NCI-H1105 (cell line): Measurements from ENCODE around the gene HOXB8.

Source experiments
- DNase-seq: peaks from one replicate; lab custom pipeline; 2025; lab: John Stamatoyannopoulos, UW

The HOXB8 gene

DNA sequence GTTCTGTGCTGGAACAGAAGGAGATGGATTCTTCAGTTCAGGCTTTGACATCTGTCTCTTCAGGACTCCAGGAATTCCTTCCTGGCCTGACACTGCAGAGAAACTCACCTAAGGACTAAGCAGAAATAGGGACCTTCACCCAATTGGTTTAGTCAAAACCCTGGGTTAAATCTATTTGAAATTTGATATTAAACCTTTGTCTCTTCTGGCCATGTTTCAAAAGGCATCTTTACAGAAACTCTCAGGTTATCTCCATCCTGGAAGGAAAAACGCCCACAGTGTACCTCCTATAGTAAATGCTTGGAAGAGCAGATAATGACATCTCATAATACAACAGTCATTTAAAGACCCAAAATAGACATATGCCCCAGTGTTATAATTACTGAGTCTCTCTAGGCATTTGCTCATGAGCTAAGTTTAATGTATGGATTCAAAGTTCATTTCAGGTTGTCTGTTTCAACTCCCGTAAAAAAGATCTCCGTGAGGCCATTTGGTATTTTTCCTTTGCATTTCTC lies 31.3 kb downstream of the HOXB8 start:
- no peak for DNase-seq

DNA sequence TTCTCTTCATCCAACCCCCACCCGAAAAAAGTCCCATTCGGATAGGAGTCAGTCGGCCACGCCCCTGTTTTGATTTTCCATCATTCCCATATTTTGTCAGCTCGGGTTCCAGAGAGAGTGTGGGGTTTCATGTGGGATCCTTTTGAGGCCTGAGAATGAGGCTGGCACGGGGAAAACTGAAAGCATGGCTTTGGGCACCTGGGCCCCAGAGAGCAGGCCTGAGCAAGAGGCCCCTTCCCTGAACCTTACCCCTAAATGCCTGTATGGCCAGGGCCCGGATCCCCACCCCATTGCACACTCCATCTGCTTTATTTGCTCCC lies 32.4 kb downstream of the HOXB8 start:
- DNase-seq, result no peak

DNA sequence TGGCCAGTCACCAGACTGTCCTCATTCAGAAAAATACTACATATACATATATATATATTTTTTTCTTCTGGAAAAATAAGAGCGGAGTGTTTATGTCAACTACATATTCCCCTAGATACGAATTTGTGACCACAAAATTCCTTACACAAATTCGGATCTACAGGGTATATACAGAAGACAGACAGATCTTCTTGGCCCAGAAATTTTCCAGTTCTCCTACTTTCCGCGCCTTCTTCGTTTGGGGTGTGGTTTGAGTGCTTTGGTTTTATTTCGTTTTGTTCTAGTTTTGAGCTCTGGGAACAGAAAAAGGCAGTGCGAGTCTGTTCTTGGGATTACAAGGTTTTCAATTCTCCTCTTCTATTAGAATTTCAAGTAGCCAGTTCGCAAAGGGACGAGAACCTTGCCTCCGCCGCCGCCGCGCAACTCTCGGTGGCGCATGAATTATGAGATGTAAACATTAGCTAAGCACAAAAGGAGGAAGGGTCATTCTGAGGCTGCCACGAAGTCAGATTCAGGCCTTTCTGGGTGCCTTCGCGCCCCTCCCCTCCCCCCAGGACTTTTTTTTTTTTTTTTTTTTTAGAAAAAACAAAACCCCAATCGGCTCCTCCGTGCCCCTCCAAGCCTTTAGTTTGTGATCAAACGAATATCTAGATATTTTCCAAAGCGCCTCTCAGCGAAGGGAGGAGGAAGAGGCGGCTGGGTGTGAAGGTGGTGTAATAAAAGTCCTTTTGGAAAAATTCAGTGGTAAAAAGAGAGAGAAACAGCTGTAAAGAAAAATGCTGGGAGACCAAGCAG lies 35.1 kb downstream of the HOXB8 start:
- no peak for DNase-seq

DNA sequence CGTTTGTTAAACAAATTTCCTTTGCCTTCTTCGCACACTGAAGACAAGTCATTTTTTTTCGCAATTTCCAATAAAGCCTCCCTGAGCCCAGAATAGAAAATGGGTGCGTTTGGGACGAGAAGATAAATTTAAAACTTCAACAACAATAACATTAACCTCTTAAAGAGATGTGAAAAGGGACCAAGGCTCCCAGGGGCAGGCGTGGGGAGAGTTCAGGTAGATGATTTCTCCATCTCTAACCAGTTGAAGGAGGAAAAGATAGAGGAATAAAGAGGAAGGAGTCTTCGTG lies 35.7 kb downstream of the HOXB8 start:
- DNase-seq, result no peak

DNA sequence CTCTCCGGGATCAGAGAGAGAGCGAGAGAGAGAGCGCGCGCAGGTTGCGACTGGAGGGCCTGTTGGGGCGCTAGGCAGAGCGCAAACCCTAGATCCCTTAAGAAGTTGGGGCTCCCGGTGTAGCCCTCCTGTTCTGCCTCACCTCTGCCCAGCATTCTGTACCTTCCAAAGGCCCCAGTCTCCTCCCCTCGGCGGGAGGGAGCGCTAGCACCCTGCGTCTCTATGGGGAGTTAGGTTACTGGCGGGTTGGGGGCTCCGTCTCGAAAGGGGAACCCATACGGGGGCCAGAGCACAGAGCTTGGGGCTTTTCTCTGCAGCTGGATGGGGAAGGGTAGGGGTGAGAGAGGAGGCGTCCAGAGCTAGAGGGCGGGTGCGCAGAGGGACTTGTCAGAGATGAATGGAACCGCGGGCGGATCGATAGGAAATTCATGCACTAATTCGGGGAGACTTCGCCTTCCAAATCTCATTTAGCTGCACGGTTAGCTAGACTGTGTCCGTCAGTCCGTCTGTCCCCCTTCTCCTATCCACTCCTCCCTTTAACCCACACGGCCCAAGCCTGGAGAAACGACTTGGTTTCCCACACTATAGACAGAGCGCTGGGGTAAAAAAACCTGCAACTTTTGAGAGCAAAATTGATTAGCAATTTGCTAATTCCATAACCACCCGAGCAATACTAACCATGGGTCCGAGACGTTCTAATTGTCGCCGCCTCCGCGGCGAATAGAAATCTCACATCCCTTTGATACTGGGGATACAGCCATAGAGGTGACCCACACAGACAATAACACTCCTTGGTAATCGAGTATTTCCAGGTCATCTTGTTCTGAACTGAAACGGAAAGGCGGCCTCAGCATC lies 36.2 kb downstream of the HOXB8 start:
- DNase-seq, result no peak

DNA sequence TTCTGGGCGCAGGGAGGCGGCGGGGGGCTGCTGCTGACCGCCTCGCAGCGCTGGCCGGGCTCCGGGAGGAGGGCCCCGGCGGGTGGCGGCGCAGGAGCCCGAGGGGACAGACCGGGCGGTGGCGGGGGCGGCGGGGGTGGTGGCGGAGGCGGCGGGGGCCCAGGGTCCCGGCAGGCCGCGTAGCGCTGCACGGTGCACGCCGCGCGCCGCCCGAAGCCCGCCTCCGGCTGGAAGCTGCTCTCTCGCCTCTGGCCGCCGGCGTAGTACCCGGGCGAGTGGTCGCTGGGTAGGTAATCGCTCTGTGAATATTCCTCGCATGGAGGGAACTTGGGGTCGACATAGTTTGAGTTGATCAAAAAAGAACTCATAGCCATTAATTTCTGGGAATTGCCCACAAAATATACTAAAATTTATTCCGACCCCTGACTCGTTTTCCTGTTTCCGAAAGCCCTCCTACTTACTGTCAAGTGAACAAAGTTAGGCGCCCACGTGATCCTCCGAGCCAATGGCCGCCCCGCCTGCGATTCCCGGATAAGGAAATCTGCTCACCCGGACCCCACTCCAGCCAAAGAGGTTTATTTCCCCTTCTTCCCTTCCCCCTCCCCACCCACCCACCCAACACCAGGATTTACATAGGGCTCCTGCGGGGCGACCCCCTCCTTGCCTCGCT lies 37.0 kb downstream of the HOXB8 start, which contains the start of gene HOXB4:
TSS of gene HOXB4 (minus strand) at position 405 of the 670 bp plus-strand sequence. CDS start at position 374, 31 bp downstream.
- peak; percentile 62 for DNase-seq

DNA sequence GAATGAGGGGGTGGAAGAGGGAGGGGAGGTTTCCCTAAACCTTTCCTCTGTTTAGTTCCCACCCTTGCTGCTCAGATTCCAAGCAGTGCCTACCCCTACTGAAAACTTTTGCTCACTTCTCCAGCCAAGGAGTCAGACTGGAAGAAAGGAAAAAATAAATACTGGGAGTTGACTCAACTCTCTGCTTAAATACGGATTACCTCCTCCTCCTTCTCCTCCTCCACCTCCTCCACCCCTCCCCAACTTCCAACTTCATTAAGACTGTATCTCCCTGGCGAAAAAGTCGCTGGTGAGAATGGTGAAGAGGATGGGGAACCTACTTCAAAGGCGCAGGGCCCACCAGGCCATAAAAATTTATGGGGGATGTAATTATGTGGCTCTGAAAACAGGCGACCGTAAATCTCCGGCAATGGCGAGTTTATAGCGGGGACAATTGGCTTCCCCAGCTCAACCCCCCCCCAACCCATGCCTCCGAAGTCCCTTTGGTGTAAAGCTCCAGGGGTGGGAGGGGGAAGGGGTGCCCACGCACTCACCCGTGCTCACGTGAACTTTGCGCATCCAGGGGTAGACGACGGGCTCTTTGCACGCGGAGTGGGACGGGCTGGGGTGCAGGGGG lies 37.7 kb downstream of the HOXB8 start:
- peak; percentile 19 for DNase-seq

DNA sequence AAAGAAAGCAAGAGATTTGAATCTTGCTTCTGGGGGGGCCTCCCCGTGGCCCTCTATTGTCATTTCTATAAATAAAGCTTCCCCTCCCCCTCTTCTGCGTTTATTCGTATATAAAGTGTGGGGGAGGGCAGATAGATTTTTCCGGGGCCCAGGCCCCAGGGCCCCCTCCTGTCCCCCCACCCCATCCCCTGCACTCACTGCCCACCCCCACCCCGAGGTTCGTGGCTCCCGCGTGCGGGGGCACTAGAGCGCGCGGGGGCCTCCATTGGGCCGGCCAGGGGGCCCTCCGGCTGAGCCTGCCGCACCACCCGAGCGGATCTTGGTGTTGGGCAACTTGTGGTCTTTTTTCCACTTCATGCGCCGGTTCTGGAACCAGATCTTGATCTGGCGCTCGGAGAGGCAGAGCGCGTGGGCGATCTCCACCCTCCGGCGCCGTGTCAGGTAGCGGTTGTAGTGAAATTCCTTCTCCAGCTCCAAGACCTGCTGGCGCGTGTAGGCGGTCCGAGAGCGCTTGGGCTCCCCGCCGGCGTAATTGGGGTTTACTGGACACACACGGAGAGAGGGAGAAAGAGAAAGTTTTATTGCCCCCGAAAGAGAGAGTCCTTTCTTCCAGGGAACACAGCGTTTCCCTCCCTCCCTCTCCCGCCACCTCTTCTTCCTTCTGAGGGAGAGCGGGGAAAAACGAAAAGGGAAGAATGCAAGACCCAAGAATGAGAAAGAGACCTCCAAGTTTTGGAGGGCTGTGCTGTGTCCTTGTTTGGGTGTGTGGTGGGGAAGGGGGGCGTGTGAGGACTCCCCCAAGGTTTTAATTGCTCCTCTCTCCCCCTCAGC lies 38.4 kb downstream of the HOXB8 start:
- no peak for DNase-seq

DNA sequence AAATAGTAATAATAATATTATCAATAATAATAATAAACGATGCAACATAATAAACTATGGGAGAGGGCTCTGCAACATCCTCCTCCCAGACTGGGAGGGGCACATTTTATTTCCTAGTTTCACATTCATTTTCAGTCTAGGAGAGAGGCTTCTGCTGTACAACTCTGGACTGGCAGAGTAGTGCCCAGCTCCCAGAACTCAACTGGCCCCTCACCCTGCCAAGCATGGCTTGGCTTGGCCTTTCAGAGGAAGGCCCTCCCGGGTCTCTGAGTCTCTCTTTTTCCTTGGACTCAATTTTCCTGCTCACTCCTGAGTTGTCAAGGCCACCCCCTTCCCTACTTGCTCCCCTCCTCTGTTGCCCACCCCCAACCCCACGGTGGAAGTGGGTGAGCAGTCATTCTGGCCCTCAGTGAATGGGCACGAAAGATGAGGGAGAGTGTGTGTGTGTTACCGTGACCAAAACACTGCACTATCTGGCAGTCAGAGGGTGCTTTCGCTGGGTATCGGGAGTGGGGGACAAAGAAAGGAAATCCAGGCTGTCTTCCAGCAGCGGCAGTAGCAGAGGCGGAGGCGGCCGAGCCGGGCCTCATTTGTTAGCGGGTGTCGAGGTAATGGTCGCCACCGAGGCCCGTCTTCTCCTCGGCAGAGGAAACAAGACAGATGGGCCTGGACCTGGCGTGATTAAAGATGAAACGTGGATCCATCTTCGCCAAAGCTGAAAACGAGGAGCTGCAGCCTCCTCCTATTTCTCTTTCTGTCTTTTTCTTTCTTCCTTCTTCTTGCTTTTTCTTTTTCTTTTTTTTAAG lies 39.2 kb downstream of the HOXB8 start:
- DNase-seq, result no peak

DNA sequence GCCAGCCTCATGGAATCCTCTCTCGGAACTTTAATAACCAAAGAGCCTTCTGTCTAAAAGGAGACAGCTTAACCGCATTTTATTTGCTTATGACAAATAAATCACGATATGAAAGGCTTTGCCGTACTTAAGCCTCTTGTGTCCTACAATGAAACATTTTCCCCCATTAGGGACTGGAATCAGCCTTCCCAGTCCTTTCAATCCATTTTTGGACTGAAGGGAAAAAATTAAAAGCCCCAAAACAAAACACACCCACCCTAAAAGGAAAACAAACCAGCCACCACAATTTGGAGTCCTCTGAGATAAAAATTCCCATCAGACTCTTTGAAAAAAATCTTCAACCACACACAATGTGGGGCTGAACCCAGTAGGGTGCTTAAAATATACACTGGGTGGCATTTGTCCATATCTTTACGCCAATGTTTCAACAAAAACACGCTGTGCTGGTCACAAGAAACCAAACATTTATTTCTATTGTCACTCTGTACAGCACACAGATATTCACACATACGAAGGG lies 40.0 kb downstream of the HOXB8 start:
- no peak for DNase-seq

DNA sequence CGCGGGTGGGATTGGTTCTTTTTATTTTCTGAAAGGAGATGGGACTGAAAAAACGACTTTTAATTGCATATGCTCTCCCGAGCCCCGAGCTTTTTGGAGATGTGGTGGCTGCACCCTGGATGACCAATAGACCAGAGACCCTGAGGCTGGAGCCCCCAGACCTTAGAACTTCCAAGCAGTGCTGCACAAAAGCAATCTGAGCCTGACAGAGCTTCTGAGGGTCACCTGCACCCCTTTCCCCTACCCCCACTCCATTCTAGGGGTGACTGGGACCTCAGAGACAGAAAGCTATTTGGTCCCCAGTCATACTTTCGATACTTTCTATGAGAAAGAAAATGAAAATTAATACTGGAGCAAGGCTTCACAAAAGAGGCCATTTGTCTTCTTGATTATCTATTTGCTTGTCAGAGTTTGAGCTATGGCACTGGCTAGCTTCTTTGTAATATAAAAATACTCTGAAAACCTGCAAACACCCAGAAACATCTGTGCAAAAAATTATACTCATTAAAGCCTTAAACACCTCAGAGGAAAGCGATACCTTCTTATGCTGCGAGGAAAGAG lies 40.5 kb downstream of the HOXB8 start:
- DNase-seq, result no peak

DNA sequence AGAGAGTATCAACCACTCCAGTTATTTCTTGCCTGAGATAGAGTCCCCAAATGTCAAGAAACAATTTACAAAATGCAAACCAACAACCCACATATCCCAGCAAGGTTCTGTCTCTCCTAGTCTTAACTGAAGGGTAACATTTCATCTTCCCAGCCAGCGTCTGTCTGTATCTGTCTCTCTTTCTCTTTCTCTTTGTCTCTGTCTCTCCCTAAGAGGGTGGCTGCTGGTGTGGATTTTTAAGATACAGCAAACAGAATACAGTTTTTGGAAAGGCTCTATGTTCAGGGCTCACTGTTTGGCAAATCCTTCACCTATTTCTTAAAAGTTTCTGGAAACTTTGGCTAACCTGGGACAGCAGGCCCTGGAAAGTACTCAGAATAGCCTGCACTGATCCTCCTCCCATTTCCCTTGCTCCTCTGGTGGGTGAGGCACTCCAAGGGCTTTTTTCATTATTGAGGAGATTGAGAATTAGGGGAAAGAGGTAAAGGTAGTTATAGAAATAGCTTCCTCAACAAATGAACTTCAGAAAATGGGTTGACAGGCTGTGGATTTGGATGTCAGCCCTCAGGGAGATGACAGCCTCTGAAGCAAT lies 43.2 kb downstream of the HOXB8 start:
- DNase-seq, result no peak

DNA sequence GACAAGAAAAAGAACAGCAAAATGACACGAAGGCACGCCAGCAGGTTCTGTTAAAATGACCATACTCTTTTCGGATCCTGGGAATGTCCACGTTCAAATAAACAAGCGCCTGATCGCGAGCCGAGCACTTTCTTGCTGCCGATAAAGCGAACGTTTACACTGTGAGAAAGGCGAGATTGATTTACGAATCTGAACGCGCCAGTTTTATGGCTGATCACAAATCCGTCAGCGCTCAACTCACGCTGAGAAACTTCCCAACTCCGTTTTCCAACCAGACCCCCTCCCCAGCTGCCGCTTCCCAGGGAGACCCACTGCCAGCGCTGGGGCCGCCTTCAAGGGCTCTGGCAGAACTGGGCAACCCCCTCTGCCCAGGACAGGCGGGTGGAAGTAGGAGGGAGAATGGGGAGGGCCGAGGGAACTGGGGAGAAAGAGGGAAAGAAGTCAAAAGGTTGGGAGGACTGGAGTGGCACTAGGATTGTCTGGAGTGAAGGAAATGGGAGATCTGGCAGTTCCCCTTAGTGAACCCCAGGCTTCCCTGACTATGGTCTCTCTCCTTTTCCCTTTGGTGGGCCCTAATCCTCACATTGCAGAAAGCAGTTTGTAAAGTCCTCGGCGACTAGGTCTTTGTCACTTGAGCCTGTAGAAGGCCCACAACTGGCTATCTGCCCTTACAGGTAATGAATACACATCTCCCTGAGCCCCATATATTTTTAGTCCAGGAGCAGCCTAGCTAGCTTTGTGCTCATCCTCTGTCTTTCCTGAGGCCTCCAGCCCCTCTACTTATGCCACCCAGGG lies 43.9 kb downstream of the HOXB8 start:
- DNase-seq, result no peak

DNA sequence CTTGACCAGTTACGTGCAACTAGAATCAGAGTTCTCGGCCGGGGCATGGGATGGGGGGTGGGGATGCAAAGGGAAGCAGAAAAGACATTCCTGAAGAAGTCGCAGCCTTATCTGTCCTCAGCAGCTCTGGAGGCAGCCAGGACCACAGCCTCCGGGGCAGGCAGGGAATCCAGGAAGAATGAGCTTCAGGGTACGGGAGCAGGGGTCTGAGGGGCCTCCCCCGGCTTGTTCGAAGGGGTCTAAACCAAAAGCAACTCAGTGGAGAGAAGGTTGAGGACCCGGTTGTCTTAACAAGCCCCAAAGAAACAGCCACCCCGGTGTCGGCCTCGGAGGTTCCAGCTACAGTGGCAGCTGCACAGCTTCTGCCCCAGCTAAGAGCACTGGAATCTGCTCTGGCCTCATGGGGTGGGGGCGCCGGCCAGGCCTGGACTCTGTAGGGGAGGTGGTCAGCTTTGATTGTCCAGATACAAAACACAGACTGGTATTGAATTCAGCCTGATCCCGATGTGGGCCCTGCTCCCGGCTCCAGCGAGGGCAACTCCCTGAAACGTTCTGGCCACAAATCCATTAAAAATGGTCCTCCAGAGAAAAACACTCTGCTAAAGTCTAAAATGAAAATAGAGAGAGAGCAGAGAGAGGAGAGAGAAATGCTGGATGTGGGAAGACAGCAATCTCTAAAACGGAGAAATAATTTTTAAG lies 44.6 kb downstream of the HOXB8 start:
- no peak for DNase-seq

DNA sequence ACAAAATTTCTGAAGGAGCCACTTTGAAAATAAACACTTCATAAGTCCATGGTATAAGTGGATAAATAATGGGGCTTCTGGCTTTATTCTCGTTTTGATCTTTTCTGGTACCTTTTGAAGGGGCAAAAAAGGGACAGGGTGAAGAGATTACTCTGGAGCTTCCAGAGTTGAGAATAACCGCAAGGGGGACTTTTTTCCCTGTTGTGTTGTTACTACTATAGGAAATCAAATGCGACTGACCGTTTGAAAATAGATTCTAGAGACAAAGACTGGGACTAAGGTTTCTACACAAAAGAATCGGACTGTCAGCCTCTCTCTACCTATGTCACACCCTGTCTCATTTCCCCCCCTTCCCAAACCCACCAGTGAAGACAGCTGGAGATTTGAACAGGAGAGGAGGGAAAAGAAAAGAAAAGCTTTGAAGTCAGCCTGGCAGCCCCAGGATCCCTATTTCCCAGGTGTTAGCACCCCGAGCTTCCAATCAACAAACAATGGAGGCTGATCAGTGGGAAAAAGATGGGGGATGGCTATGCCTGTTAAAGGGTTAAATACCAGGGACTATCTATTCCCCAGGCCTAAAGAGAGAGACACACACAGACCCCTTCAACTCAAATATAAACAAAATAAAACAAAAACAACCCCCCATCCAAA lies 45.3 kb downstream of the HOXB8 start:
- no peak for DNase-seq

DNA sequence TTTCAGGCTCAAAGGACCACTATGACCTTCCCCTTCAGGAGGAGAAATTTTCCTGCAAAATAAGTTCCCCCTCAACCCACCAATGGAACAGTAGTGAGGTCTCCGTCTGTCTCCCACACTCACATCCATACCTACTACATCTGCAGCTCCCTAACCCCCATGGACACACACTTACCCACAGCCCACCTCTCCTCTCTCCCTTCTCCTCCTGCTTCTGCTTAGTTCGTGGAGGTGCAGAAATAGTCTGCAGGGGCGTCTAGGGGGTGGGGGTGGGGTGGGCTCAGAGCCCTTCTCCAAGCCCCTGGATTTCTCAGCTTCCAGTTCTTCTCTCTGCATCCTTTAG lies 45.9 kb downstream of the HOXB8 start:
- DNase-seq, result no peak

DNA sequence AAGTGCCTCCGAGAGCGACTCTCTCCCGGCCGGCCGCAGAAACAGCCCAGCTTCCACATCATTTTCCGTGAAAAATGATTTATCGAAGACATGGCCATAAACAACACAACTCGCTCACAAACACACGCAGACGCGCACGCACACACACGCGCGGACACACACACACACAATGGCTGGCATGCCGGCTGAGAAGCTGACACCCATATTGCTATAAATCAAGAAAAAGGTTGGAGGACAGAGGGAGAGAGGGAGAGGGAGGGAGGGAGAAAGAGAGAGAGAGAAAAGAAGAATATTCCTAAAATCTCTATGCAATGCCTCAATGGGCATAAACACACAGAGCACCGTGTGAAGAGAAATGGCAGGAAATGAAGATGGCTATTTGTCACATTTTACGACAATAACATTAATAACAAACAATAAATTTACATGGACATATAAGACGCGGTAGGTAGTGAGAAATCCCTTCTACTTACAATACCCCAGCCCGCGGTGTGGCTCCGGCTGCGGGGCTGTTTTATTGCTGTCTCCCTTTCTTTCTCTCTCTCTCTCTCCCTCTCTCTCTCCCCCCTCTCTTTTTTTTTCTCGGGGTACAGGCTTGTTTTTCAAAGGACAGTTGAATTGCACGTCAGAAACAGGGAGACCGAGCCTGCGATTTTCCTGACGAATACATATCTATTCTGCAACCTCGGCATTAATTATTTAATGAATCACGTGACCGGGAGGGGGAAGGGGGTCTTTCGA lies 46.4 kb downstream of the HOXB8 start:
- no peak for DNase-seq
